A673 (cell line): ENCODE measurements around the gene NPEPL1. TPM values are rescaled to one million over a fixed set of nuclear protein-coding genes. Genes with fewer than 3 reads are reported as not detected.

Source experiments
- BruUV-seq: library from RNA; stranded (reverse); fragments of 400-500 nt; replicated peaks from 2 replicates; lab custom pipeline; 2021; lab: Mats Ljungman, UMichigan
- CTCF ChIA-PET: fragments of 300-600 bp; sonication (Branson Sonifier 250); formaldehyde crosslinking; loops from one replicate; lab custom pipeline; 2022; ENCODE audit warnings: antibody characterized with exemption; lab: Charles Lee
- POLR2A ChIA-PET: fragments of 300-600 bp; sonication (Branson Sonifier 250); formaldehyde crosslinking; loops from one replicate; lab custom pipeline; 2022; ENCODE audit warnings: antibody characterized with exemption; ENCODE audit not compliant: low non-redundant PET; lab: Charles Lee
- DNase-seq: peaks from one replicate; pipeline ENCODE4 v3.0.0-alpha.2; 2015; ENCODE audit warnings: low spot score
- H3K27ac ChIP-seq: fragments of 200-600 bp; sonication (generic); 2 replicates; pipeline ENCODE4 v1.5.1; 2016; ENCODE audit warnings: mixed run types, low read depth, mild to moderate bottlenecking, mixed read lengths, antibody characterized with exemption, low read length; ENCODE audit not compliant: poor library complexity, severe bottlenecking
- H3K27me3 ChIP-seq: fragments of 200-600 bp; sonication (generic); replicated peaks from 2 replicates; pipeline ENCODE4 v1.6.1; 2017; ENCODE audit warnings: mixed run types, low read depth, mild to moderate bottlenecking, mixed read lengths, antibody characterized with exemption, low read length; ENCODE audit not compliant: insufficient read depth, poor library complexity
- H3K36me3 ChIP-seq: fragments of 200-600 bp; sonication (generic); 2 replicates; pipeline ENCODE4 v1.6.1; 2016; ENCODE audit warnings: mixed run types, mild to moderate bottlenecking, mixed read lengths, antibody characterized with exemption, low read length; ENCODE audit not compliant: insufficient read depth, poor library complexity, severe bottlenecking
- H3K4me1 ChIP-seq: fragments of 200-600 bp; sonication (generic); 2 replicates; pipeline ENCODE4 v1.6.1; 2017; ENCODE audit warnings: mixed run types, mild to moderate bottlenecking, mixed read lengths, antibody characterized with exemption, low read length; ENCODE audit not compliant: insufficient read depth, poor library complexity, severe bottlenecking
- H3K4me3 ChIP-seq: fragments of 200-600 bp; sonication (generic); 2 replicates; pipeline ENCODE4 v1.5.1; 2016; ENCODE audit warnings: low read depth, mixed run types, mild to moderate bottlenecking, mixed read lengths, low read length; ENCODE audit not compliant: poor library complexity, severe bottlenecking
- H3K9me3 ChIP-seq: fragments of 200-600 bp; sonication (generic); 2 replicates; pipeline ENCODE4 v1.6.1; 2016; ENCODE audit warnings: mixed run types, low read depth, mild to moderate bottlenecking, mixed read lengths, antibody characterized with exemption, low read length; ENCODE audit not compliant: poor library complexity, severe bottlenecking
- CTCF ChIP-seq: fragments of 300-800, 200-600 bp; sonication (generic); conservative IDR thresholded peaks from 2 replicates; pipeline ENCODE4 v1.5.1; 2017; ENCODE audit warnings: low read depth, mild to moderate bottlenecking, antibody characterized with exemption, low read length, moderate library complexity, mixed read lengths
- EZH2 ChIP-seq: fragments of 200-600 bp; sonication (generic); IDR thresholded peaks from 2 replicates; pipeline ENCODE4 v1.6.1; 2017; ENCODE audit warnings: borderline replicate concordance, low read depth, mild to moderate bottlenecking, mixed read lengths, antibody characterized with exemption, low read length; ENCODE audit not compliant: poor library complexity, severe bottlenecking
- intact Hi-C: fragments of 100-400 bp; cut with micrococcal nuclease; formaldehyde crosslinking; loops from one replicate; pipeline ENCODE4 v1.10.0; 2022; ENCODE audit not compliant: unreplicated experiment
- total RNA-seq: library from RNA; stranded (reverse); gene quantifications from 2 replicates; pipeline ENCODE4 v1.2.3, GENCODE V29; 2021

Gene NPEPL1
- total RNA-seq, 1 experiment from 2014 or later: 15.8 TPM

GRCh38 chr20:58691773-58692578 lies 624 bp upstream of the NPEPL1 start:
- H3K9me3 ChIP-seq: no peaks in the 10 kb centered on the region
- no peaks in the 10 kb centered on the region for H3K36me3 ChIP-seq
- H3K4me3 ChIP-seq: no peak overlapping the region
- DNase-seq: no peak
- no peak for TF ChIP-seq EZH2
- TF ChIP-seq CTCF: no peak
- ChIA-PET POLR2A (interaction anchor here (0.7 kb wide), 1 partner anchor 752 kb away, joined by 20 read pairs; no protein-coding TSS in a partner anchor), CTCF (no interaction called here)
- intact Hi-C loops: no loop called here
- H3K27me3 ChIP-seq: no peaks in the 10 kb centered on the region
- no peaks in the 10 kb centered on the region for H3K4me1 ChIP-seq
- no peak overlapping the region for H3K27ac ChIP-seq
- BruUV-seq: no TSS peak

GRCh38 chr20:58693226-58694006 lies 816 bp downstream of the NPEPL1 start:
- ChIA-PET CTCF (interaction anchor here (0.5 kb wide), 1 partner anchor 190 kb away, joined by 3 read pairs; no protein-coding TSS in a partner anchor), POLR2A (no interaction called here)
- BruUV-seq: no TSS peak
- Histone ChIP-seq H3K4me1 (no peaks in the 10 kb centered on the region), H3K4me3 (peak overlapping the region; percentile 43), H3K9me3 (no peaks in the 10 kb centered on the region), H3K36me3 (no peaks in the 10 kb centered on the region), H3K27me3 (no peaks in the 10 kb centered on the region), H3K27ac (peak overlapping the region; percentile 59)
- intact Hi-C loops: no loop called here
- TF ChIP-seq CTCF (no peak), EZH2 (no peak)
- peak; percentile 23 for DNase-seq

GRCh38 chr20:58694241-58695083 lies 1.9 kb downstream of the NPEPL1 start:
- Histone ChIP-seq H3K36me3 (no peaks in the 10 kb centered on the region), H3K9me3 (no peaks in the 10 kb centered on the region), H3K4me3 (no peak overlapping the region), H3K27me3 (no peaks in the 10 kb centered on the region), H3K4me1 (no peaks in the 10 kb centered on the region), H3K27ac (no peak overlapping the region)
- POLR2A ChIA-PET: no interaction called here
- TF ChIP-seq EZH2: no peak
- TF ChIP-seq CTCF: no peak
- no TSS peak for BruUV-seq
- intact Hi-C loops: no loop called here
- no peak for DNase-seq
- CTCF ChIA-PET: no interaction called here
